Hindlimb muscle (tissue), 1 donor: ENCODE results near the gene CRADD. TPM values are rescaled to one million over a fixed set of nuclear protein-coding genes. Genes with fewer than 3 reads are reported as not detected.
"Not testable (repeated sequence)": the region's sequence is repeated elsewhere in the genome, so short reads cannot be mapped to it uniquely, and the experiment has no call there.

Source experiments
- DNase-seq: peaks from one replicate; pipeline ENCODE4 v3.0.0-alpha.2; 2013
- polyA plus RNA-seq: library from polyadenylated mRNA; unstranded; fragments of 120-200 nt; gene quantifications from one replicate; pipeline ENCODE4 v1.2.1, GENCODE V29; 2013; ENCODE audit not compliant: insufficient read length

CRADD gene
- 12.3 TPM for polyA plus RNA-seq

DNA sequence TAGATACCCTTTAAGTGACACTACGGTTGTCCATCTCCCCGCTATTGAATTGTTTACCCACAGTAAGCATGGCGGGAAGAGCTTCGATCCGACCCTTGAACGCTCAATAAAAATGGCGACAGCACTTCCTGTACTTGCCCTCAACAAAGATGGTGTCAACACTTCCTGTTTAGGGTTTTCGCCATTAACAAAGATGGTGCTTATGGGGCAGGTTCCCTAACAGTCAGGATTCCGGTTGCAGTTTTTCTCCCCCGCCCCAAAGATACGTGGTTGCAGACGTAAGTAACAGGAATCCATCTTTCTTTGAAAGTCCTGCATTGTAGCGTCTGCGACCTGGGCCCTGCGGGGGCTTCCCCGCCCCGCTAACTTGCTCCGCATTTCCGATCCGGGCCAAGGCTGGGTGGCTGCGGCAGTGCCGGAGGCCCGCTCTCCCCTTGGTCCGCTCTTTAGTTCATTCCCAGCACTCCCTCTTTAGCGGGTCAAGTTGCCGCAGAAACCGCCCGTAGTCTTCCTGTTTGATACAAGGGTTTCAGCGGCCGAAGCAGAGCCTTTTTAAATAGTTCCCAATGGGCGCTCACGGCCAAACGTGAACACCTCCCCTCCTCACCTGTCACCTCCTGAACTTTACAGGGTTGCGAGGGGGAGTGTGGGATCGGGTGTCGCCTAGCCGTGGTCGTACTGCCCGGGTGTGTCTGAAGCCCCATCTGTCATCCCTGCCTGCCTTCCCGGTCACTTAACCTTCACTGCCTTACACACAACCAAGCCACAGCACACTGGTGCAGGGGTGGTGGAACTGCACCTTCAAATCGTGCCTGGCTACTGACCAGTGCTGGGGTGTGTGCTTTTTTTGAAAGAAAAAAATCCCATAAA, at the start of gene CRADD:
Gene CRADD, plus strand, starts transcription at position 181 of the 870 bp plus-strand sequence.
- DNase-seq, result peak; percentile 97

DNA sequence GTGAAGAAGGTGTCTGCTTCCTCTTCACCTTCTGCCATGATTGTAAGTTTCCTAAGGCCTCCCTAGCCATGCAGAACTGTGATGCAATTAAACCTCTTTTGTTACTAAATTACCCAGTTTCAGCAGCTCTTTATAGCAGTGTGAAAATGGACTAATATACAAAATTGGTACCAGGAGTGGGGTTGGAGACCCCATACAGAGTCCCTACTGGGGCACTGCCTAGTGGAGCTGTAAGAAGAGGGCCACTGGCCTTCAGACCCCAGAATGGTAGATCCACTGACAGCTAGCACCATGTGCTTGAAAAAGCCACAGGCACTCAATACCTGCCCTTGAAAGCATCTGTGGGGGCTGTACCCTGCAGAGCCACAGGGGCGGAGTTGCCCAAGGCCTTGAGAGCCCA, 44.8 kb upstream of the CRADD start:
- no peak for DNase-seq

DNA sequence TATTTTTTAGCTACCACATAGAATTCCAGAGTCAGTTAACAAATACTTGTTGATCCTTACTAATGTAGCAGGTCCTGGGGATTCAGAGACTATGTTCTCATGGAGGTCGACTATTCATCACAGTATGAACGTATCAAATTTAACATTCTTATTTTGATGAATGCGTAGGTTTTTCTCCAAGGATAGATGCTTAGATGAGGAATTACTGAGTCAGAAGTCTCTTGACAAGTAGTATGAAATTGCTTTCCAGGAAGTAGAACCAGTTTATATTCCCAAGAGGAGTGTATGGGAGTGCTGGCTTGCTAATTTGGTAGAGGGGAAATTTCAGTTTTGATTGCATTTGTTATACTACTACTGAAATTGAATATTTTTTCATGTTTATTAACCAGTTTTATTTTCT, 42.8 kb upstream of the CRADD start:
- no peak for DNase-seq

DNA sequence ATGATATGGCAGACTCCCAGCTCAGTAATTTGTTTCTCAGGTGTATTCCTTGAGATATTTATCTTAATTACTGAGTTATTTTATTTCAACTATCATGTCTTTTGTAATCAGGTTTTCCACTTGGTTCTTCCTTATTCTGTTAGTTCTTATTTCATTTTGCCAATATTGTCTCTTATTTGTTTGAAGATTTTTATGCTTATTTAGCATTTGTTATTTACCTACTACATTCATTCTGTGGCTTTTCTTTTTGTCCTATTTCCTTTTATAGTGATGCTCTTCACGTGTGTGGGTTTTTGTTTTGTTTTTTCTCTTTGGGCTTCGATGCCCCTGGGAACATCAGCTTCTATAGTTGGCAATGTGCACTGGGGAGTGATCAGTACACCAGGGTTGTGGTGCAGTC, 40.5 kb upstream of the CRADD start:
- DNase-seq, result no peak

DNA sequence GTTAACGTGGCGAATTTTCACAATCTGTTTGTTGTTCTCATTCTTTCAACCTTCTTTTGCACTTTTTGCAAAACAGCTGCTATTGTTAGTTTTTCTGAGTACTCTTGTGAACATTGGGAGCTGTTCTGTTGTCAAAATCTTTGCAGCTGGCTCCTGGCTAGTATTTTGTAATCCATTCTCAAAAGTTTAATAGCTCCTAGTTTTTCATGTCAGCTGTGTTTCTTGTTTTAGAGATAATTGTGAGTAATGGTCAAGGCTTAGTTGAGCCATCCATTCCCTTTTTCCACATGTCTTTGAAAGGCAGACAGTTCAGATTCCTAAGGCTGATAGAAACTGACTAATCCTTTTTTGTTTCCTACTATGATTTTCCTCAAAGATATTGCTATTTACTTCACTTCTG, 39.1 kb upstream of the CRADD start:
- DNase-seq, result no peak

DNA sequence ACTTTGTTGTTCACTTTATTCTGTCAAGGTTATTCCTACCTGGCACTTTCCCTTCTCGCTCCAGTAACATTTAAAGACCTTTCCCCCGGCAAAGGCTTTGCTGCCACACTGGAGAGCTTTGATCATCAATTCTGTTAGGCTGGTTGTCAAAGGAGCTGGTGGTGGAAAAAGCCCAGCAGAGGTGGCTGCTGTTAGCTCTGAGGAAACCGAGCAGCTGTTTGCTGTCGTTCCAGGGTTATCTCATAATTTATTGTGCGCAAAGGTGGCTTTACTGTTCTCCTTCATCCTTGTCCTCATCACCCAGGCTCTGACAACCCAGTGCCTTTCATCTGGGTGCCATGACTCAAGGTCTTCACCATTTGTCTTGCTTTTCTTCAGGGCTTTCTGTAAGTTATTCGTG, 38.2 kb upstream of the CRADD start:
- no peak for DNase-seq

DNA sequence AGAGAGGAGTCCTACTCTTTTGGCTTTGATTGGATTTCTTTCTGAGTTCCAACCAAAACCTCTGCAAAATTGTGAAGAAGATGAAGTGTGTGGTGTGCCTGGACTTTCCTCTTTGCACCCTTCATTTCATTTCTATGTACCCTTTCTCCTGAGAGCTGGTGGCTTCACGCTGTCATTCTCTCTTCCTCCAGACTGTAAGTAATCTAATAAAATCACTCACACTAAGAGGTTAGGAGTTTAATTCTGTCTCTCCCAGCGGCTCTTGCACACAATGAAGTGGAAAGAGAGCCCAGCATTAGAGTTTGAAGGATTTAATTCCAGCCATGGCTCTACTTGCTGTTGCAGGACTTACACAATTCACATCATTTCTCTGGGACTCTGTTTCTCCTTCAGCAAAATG, 37.8 kb upstream of the CRADD start:
- DNase-seq, result no peak

DNA sequence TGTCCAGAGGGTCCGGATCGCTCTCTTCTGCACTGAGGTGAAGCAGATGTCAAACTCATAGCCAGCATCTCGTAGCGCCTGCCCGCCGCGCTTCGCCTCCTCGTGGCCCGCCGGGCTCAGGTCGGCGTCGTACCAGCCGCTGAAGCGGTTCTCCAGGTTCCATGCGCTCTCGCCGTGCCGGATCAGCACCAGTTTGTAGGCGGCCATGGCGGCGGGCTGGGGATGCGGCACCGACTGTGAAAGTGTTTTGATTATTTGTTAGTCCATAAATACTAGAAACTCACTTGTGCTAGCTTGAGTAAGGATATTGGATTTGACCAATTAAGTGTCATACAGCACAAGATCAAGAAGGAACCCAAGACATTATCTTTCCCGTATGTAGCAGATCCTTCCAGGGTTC, 35.8 kb upstream of the CRADD start:
- not testable (repeated sequence) for DNase-seq

DNA sequence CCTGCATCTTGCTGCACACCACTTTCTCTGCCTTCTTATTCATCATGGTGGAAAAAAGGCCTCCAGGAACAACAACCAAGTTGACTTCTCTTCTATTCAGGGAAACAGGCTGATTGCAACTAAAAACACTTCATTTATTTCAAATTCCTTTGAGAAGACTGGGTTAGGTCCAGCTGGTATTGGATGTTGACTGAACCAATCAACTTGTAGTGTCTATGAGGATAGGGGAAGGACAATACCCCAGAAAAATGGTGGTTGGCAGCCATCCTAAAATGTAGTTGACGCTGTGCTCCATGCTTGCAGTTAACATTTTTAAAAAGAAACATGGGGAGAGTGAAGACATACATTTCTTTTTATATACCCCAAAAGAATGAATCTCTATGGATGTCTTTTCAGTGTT, 34.4 kb upstream of the CRADD start:
- DNase-seq, result no peak

DNA sequence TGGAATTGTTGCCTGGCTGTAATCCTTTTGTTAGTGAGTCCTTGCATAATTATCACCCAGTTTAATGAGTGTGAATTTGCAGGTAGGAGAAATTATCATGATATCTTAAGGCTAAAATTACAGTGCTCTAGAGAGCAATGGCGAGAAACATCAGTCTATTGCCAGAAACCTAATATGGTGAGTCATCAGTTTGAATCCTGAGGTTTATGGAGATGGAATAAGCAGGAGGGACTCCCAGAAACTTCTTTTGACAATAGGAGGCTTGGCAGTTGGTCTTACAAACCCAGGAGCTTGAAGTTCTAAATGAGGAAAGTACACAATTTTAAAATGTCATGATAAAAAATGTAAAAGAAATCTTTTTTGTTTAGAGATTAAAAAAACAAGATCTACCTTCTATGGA, 31.5 kb upstream of the CRADD start:
- no peak for DNase-seq

DNA sequence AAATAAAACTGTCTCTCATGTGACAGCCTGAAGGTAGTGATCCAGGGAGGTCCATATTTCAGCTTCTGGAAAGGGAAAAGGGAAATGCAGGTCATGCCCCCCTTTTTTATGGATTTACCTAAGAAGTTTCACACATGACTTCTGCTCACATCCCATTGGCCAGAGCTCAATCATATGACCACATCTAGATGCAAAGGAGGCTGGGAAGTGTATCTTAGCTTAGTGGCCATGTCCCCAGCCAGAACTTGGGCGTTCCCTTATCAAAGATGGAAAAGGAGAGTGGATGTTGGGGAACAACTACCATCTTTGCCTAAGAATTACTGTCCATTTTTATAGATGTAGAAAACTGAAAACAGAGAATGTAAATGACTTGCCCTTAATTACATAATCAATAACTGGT, 26.5 kb upstream of the CRADD start:
- no peak for DNase-seq

DNA sequence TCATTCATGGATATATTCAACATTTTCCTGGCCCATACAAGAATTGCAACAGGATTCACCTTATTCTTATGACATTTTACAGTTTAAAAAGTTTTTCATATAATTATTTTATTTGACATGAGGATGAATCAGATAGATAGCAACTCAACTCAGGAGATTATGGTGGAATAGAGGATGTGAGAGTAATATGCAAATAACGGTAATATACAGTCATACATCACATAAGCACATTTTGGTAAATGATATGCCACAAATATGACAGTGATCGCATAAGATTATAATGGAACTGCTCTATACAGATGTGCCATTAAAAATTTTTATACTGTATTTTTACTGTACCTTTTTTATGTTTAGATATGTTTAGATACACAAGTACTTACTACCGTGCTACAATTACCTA, 24.1 kb upstream of the CRADD start:
- DNase-seq, result no peak

DNA sequence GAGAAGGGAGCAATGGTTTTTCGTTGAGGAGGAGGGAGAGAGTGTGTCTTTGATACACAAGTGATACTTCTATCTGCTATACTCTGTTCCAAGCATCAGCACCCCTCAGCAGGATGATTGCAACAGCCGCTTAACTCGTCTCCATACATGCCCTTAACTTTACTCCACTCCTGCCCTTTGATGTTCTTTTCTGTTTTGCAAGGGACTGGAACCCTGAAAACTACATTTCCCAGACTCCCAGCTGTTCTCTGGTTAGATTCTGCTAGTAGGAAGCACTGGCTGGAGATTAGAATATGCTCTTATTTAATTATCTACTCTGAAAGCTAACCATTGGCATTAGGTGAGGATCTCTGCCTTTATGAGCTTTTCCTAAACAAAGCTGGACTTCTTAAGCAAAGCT, 23.5 kb upstream of the CRADD start:
- no peak for DNase-seq

DNA sequence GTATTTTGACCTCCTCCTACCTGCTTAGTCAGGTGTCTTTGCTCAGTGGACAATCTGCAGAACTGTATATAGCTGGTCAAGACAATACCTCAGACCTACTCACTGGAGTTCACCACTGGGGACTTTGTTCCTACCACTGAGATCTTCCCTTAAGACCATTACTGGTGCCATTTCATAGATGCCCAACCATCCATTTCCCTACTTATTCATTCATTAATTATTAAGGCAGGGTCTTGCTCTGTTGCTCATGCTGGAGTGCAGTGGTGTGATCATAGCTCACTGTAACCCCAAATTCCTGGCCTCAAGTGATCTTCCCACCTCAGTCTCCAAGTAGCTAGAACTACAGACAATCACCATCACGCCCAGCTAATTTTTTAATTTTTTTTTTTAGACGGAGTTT, 22.8 kb upstream of the CRADD start:
- DNase-seq, result no peak

DNA sequence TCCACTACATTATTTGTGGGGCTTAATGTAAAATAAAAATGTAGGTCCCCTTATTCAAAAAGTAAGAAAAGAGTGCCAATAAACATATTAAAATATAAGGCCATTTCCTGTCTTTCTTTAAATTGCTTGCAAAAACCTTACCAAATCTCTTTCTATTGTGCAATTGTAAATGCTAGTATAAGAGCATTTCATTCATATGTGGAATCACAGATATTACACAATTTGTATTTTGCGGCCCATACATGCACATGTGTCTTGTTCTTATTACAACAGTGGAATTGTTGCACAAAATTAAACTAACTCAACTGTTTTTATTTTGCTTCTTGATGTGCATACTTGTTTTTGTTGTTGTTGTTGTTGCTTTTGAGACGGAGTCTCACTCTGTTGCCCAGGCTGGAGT, 20.1 kb upstream of the CRADD start:
- DNase-seq, result no peak

DNA sequence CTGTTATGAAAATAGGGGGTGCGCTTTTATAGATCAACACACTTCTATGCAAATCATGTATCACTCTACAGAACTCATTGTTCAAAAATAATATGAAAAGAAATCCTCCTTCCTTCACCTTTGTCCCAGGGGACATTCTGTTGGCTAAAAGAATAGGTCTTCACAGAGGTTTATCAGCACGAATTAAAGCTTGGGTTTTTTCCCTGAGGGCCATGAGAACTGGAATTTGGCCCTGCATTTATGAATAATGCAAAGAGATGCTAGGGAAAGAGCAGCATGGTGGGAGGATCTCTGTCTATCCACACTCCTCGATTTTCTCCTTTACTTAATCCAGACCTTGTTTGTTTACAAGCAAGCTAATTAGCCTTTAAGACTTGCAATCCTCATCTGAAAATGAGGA, 16.2 kb upstream of the CRADD start:
- DNase-seq, result no peak

DNA sequence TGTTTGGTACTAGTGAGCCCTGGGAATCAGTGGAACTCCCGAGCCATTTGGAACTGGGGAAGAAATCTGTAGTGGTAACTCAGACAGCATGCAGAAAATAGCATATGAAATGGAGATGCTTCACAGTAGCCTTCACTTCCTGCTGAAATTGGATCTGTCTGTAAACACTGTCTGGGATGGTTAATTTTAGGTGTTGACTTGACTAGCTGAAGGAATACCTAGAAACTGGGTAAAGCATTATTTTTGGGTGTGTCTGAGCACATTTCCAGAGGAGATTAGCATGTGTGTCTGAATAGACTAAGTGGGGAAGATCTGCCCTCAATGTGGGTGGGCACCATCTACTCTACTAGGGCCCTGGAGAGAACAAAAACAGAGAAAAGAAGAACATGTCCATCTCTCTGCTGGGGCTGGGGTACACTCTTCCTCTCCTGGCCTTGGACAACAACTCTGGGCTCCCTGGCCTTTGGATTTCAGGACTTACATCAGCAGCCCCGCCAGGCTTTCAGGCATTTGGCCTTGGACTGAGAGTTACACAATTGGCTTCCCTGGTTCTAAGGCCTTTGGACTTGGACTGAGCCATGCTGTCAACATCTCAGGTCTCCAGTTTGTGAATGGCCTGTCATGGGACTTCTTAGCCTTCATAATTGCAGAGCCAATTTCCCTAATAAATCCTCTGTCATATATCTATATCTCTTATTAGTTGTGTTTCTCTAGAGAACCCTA, 14.0 kb upstream of the CRADD start:
- no peak for DNase-seq

DNA sequence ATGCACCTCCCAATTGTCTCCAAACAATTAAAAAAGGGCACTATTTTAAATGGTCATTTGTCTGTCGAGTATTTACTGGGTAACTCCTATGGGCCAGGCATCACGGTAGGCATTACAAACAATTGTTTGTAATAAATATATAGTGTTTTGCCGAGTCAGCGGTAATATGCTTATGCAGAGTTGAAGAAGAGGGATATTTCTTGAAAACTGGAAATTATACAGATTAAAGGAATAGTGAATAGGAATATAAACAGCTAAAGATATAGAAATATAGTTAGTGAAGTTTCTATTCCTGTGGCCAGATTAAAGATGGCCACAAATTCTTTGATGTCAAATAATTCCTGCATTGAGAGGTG, 13.5 kb upstream of the CRADD start:
- DNase-seq, result no peak

DNA sequence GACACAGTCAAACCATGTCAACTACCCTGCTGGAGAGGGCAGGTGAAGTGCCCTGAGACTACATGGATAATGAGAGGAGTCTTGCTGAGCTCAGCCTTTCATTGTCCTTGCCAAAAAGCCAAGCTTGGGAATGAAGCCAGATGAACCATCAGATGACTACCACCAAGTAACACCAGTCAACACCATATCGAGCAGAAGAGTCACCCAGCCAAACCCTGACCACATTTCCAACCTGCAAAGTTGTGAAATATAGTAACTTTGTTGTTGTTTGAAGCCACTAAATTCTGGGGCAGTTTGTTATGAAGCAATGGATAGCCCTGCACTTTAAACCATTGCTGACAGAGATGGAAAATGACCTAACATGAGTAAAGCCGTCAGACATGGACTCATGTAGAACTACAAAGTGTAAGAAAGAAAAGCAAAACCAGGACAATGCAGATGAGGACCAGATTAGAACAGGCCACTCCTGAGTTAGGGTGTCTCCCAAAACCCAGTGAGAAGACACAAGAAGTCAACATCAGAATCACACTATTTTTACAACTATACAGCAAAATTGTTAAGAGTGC, 12.5 kb upstream of the CRADD start:
- no peak for DNase-seq

DNA sequence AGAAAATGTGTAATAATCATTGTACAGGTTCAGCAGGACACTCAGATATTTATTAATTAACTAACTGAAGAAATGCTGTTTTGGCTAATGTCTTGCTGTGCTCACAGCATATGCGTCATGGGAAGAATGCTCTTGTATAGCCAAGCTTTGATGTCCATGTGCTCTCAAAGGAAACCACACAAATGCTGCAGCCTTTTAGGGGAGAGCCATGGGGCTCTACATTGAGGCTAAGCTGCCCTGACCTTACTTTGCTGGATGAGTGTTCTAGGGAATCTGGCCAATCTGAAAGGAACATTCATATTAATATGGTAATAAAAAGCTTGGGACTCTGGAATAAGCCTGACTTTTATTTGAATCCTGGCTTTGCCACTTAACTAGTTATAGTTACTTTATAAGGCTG, 9.5 kb upstream of the CRADD start:
- DNase-seq, result no peak

DNA sequence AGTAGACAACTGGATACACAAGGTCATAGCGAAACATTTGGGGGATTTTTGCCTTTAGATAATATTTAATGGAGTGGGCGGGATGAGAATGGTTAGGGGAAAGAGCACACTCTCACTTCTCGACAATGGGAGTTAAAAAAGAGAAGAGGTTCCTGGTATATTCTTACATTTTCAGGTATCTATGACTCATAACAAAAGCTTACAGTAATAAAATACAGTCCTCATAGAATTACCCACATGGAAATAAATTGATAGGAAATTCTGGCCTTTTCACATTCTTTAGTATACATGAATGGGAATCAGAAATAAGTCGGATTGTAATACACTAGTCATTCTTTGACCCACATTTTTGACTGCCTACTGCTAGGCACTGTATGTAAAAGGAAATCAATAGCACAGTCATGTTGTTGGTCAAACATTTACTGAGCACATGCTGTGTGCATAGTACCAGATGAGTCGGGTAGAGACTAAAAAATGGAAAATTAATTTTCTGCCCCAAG, 8.2 kb upstream of the CRADD start:
- no peak for DNase-seq

DNA sequence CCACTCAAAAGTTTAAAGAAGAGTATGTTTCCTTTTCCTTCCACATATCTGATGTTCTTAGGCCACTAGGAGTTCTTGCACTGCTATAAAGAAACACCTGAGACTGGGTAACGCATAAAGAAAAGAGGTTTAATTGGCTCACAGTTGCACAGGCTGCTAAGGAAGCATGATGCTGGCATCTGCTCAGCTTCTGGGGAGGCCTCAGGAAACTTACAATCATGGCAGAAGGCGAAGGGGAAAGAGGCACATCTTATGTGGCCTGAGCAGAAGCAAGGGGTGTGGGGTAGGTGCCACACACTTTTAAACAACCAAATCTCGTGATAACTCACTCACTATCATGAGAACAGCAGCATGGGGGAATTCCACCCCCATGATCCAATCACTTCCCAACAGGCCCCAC, 7.7 kb upstream of the CRADD start:
- DNase-seq, result no peak

DNA sequence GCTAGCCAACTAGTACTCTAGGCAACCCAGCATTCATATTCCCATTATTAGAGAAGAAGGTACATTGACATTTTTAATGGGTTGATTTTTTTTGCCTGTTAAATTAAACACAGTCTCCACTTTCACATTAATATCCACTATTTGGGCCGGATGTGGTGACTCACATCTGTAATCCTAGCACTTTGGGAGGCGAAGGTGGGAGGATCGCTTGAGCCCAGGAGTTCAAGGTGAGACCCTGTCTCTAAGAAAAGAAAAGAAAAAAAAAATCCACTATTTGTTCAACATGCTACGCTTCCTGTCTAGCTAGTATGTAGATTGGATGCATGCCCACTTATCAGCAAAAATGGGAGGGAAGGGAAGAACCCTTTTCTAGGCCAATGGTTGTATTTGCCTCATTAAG, 7.1 kb upstream of the CRADD start:
- no peak for DNase-seq

DNA sequence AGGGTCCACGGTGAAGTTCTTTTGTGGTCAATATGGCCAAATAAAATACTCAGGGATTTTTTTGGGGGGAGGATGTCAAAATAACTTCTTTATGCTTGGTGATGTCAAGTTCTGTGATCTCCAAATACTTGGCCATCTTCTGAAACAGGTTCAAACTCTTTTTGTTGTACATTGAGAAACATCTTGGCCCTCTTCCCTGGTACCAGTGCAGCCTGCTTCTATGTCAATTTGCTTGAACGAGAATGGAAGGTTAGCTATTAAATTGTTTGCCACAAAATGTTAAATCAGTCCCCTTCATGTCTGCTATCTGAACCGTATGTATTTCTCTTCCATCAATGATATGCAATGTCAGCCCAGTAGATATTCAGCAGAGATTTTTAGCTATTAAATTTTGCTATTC, 6.1 kb upstream of the CRADD start:
- no peak for DNase-seq
